GM20000 (cell line): Measurements from ENCODE around the gene LAMA4.

Experiments
- DNase-seq: peaks from one replicate; pipeline ENCODE4 v3.0.0; 2012; ENCODE audit warnings: low spot score
- TF ChIP-seq, protein P1 (sequence below): IDR thresholded peaks from 2 replicates; pipeline ENCODE4 v1.5.1; 2012; ENCODE audit warnings: mild to moderate bottlenecking, control low read depth; ENCODE audit errors: extremely low read depth, missing control alignments

Gene LAMA4

GRCh38 chr6:112249489-112249888, 4.9 kb downstream of the LAMA4 start:
- TF ChIP-seq, protein P1, sequence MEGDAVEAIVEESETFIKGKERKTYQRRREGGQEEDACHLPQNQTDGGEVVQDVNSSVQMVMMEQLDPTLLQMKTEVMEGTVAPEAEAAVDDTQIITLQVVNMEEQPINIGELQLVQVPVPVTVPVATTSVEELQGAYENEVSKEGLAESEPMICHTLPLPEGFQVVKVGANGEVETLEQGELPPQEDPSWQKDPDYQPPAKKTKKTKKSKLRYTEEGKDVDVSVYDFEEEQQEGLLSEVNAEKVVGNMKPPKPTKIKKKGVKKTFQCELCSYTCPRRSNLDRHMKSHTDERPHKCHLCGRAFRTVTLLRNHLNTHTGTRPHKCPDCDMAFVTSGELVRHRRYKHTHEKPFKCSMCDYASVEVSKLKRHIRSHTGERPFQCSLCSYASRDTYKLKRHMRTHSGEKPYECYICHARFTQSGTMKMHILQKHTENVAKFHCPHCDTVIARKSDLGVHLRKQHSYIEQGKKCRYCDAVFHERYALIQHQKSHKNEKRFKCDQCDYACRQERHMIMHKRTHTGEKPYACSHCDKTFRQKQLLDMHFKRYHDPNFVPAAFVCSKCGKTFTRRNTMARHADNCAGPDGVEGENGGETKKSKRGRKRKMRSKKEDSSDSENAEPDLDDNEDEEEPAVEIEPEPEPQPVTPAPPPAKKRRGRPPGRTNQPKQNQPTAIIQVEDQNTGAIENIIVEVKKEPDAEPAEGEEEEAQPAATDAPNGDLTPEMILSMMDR = no peak
- no peak for DNase-seq

DNA sequence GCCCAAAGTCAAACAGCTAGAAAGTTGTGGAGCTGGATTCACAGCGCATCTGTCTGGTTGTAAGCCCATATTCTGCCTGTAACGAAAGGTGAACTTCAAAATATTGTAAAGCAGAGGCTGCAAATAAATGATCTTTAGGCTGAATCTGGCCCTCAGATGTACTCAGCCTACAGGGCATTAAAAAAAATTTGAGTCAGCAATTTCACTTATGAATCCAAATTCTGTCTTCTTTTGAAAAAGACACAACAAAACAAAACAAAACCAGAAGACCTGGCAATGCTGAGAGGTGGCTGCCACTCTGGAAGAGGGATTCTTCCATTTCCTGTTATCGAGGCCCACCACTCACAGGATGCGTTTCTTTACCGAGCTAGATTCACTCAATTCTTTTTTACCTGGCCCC, 7.1 kb downstream of the LAMA4 start:
- TF ChIP-seq, protein P1 = no peak
- DNase-seq = no peak

DNA sequence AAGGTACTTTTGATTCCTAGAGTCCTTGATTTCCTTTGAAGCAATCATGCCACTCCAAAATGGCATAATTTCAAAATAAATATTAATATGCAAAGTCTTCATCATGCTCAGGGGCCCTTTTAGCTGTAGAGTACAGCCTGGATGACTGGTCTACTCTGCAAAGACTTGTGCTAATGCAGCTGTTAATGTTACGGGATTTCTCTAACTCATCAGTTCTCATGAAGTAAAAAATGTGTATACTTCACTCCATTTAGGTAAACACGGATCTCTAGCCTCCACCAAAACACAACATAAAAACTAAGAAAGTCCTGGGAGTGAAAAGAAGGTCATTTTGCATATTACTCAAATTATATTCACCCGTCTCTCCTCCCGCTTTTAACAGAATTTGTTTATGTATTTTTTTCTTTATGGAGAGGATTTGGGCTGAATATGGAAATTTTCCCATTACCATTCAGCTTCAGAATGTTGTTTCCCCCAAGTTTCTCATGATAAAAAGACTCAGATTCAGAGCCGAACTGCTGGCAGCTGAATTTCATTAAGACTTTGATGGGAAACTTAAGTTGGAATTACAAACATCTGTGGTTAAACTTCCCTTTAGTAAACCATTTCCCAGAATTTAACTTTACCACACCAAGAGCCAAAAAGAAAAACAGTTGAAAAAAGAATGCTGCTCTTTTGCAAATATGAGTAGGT, 8.7 kb downstream of the LAMA4 start:
- TF ChIP-seq, protein P1 = no peak

DNA sequence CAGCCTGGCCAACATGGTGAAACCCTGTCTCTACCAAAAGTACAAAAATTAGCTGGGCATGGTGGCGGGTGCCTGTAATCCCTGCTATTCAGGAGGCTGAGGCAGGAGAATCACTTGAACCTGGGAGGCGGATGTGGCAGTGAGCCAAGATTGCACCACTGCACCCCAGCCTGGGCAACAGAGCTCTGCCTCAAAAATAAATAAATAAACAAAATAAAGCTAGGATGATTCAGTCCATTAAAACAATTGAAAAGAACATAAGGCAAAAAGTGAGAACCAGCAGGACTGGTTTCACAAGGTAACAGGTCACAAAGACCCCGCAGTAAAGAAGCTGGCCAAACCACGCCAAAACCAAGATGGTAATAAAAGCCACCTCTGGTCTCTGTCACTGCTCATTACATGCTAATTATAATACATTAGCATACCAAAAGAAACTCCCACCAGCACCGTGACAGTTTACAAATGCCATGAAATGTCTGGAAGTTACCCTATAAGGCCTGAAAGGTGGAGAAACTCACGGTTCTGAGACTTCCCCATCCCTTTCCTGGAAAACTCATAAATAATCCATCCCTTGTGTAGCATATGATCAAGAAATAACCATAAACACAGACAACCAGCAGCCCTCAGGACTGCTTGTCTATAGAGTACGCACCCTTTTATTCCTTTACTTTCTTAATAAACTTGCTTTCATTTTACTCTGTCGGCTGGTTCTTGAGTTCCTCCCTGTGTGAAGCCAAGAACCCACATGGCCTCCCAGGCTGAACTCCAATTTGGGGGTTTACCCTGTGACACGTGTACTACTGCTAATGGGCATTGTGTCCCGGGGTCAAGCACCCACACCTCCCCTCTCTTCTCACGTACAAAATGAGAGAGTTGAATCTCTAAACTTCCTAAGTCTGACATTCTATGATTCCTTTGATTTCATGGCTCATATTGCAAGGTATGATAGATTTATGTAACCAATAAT, 10.2 kb downstream of the LAMA4 start:
- DNase-seq = no peak

More for the DNA sequence above, 8.7 kb downstream of the LAMA4 start:
- DNase-seq = no peak

GRCh38 chr6:112241820-112242429, 12.4 kb downstream of the LAMA4 start:
- TF ChIP-seq, protein P1 = no peak
- DNase-seq = no peak

More for the DNA sequence above, 10.2 kb downstream of the LAMA4 start:
- TF ChIP-seq, protein P1 = no peak

- no peak for DNase-seq
- TF ChIP-seq, protein P1 = no peak
These were observed 16.8 kb downstream of the LAMA4 start for GRCh38 chr6:112237595-112237994.

DNA sequence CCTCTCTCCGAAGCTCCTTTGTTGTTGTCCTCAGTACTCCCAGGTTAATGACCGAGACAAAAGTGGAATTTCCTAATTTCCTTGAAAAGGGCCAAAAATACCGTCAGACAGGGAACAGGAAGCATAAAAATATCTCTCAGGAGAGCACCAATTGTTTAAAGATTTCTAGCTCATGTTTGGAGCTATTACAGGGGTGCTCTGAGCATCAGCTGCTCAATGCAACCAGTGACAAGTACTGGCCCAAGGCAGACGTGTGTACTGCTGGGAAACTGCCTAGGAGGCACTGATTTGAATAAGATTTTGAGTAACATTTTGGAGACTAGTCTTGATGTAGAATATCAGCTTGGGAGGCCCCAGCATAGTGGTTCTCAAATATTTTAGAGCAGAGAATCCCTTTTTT, 17.3 kb downstream of the LAMA4 start:
- TF ChIP-seq, protein P1 = no peak

More for the DNA sequence above, 17.3 kb downstream of the LAMA4 start:
- DNase-seq = no peak
